GM20431 (cell line): ENCODE results near the gene FYB2.
"Not testable (repeated sequence)": the region's sequence is repeated elsewhere in the genome, so short reads cannot be mapped to it uniquely, and the experiment has no call there.

Experiments used
- in situ Hi-C: fragments of 300-500 bp; cut with MseI, MboI; formaldehyde crosslinking; loops from one replicate; pipeline ENCODE4 v1.15.0; 2020; ENCODE audit warnings: low sequenced_read_pairs; ENCODE audit not compliant: unreplicated experiment

FYB2 gene

GRCh38 chr1:56803561-56804156 is 15.5 kb downstream of the FYB2 start:
- in situ Hi-C loops, result no loop called here

GRCh38 chr1:56799605-56800400 is 19.4 kb downstream of the FYB2 start:
- in situ Hi-C loops, result no loop called here

- in situ Hi-C loops, result no loop called here
Measured at GRCh38 chr1:56798053-56798471, 21.1 kb downstream of the FYB2 start.

- in situ Hi-C loops, result no loop called here
Measured at GRCh38 chr1:56797065-56797685, 22.0 kb downstream of the FYB2 start.

GRCh38 chr1:56795870-56796269 is 23.3 kb downstream of the FYB2 start:
- in situ Hi-C loops, result no loop called here

GRCh38 chr1:56790036-56790435 is 29.2 kb downstream of the FYB2 start:
- in situ Hi-C loops, result no loop called here

GRCh38 chr1:56788588-56788987 is 30.6 kb downstream of the FYB2 start:
- in situ Hi-C loops, result no loop called here

GRCh38 chr1:56788102-56788501 is 31.1 kb downstream of the FYB2 start:
- in situ Hi-C loops, result no loop called here

GRCh38 chr1:56787330-56787729 is 31.9 kb downstream of the FYB2 start:
- in situ Hi-C loops, result no loop called here

- in situ Hi-C loops, result no loop called here
Measured at GRCh38 chr1:56782773-56783172, 36.4 kb downstream of the FYB2 start.

- in situ Hi-C loops, result no loop called here
Measured at GRCh38 chr1:56780826-56781225, 38.4 kb downstream of the FYB2 start.

GRCh38 chr1:56780128-56780750 is 39.0 kb downstream of the FYB2 start:
- in situ Hi-C loops, result no loop called here

- in situ Hi-C loops, result no loop called here
Measured at GRCh38 chr1:56777972-56778371, 41.2 kb downstream of the FYB2 start.

- in situ Hi-C loops, result not testable (repeated sequence)
Measured at GRCh38 chr1:56774732-56775131, 44.5 kb downstream of the FYB2 start.

- in situ Hi-C loops, result no loop called here
Measured at GRCh38 chr1:56774067-56774609, 45.1 kb downstream of the FYB2 start.

- in situ Hi-C loops, result no loop called here
Measured at GRCh38 chr1:56773341-56774066, 45.7 kb downstream of the FYB2 start.

GRCh38 chr1:56771717-56772116 is 47.5 kb downstream of the FYB2 start:
- in situ Hi-C loops, result no loop called here

- in situ Hi-C loops, result no loop called here
Measured at GRCh38 chr1:56758794-56759193, 60.4 kb downstream of the FYB2 start.

- in situ Hi-C loops, result no loop called here
Measured at GRCh38 chr1:56758135-56758534, 61.1 kb downstream of the FYB2 start.

- in situ Hi-C loops, result no loop called here
Measured at GRCh38 chr1:56755911-56756310, 63.3 kb downstream of the FYB2 start.
